ENCODE measurements around the gene HSPB8.

DNA sequence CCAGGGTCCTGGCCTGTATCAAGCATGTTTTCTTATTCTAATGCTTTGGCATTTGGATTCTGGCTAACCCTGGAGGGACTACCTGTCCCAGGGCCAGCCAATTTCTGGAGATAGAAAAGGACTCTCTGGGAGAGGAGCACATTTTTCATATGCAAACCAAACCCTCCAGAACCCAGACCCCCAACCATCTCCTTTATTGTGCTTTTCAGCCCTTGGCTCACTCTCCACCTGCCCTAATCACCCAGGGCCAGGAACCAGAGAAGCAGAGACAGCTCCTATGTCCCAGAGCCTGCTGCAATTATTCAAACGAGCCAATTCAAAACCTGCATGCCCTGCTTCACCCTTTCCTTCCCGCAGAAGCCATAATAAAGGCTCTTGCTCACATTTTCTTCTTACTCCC lies 23.8 kb downstream of the HSPB8 start:
- TF ChIP-seq, protein P1, sequence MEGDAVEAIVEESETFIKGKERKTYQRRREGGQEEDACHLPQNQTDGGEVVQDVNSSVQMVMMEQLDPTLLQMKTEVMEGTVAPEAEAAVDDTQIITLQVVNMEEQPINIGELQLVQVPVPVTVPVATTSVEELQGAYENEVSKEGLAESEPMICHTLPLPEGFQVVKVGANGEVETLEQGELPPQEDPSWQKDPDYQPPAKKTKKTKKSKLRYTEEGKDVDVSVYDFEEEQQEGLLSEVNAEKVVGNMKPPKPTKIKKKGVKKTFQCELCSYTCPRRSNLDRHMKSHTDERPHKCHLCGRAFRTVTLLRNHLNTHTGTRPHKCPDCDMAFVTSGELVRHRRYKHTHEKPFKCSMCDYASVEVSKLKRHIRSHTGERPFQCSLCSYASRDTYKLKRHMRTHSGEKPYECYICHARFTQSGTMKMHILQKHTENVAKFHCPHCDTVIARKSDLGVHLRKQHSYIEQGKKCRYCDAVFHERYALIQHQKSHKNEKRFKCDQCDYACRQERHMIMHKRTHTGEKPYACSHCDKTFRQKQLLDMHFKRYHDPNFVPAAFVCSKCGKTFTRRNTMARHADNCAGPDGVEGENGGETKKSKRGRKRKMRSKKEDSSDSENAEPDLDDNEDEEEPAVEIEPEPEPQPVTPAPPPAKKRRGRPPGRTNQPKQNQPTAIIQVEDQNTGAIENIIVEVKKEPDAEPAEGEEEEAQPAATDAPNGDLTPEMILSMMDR (IDR thresholded peaks at IDR 0.05; ENCODE audit: borderline replicate concordance, extremely low read depth, low read length, poor library complexity, severe bottlenecking), result no peak
- no peak for TF ChIP-seq EZH2 (IDR thresholded peaks at IDR 0.05; ENCODE audit: borderline replicate concordance, low read depth, low read length, severe bottlenecking)

Measured in DND-41 (cell line).